H1 (cell line): Measurements from ENCODE around the gene NXPH2. TPM values are rescaled to one million over a fixed set of nuclear protein-coding genes. Genes with fewer than 3 reads are reported as not detected.

Source experiments
- BCL11A ChIP-seq, 2 experiments: IDR thresholded peaks; one replicate each; pipeline ENCODE4 v1.6.1; 2011; ENCODE audit warnings: low read depth in 2 of 2, low read length in 2 of 2, mild to moderate bottlenecking in 2 of 2
- CEBPB ChIP-seq: IDR thresholded peaks from 2 replicates; pipeline ENCODE4 v1.6.1; 2012; ENCODE audit warnings: low read depth, low read length
- CHD2 ChIP-seq: IDR thresholded peaks from 2 replicates; pipeline ENCODE4 v1.6.1; 2012; ENCODE audit warnings: low read length, improper control_type of control experiment
- CHD7 ChIP-seq: fragments of 300-600 bp; sonication (generic); IDR thresholded peaks from 2 replicates; pipeline ENCODE4 v1.7.1; 2012; ENCODE audit warnings: low read length, moderate library complexity, mild to moderate bottlenecking, inconsistent platforms; ENCODE audit not compliant: insufficient replicate concordance
- E2F6 ChIP-seq: IDR thresholded peaks from 2 replicates; pipeline ENCODE4 v1.6.1; 2012; ENCODE audit warnings: inconsistent platforms
- EP300 ChIP-seq, 2 experiments: IDR thresholded peaks; 1 replicate in 1 of 2; 2 replicates in 1 of 2; pipeline ENCODE4 v1.6.1; 2011 to 2012; ENCODE audit warnings: low read depth in 2 of 2, low read length in 2 of 2, mild to moderate bottlenecking in 2 of 2, borderline replicate concordance in 1 of 2, inconsistent platforms in 1 of 2, moderate library complexity in 1 of 2
- EZH2 ChIP-seq: fragments of 200-600 bp; sonication (generic); IDR thresholded peaks from 2 replicates; pipeline ENCODE4 v1.7.1; 2012; ENCODE audit warnings: low read depth, mild to moderate bottlenecking, moderate library complexity, low read length, inconsistent platforms; ENCODE audit not compliant: severe bottlenecking
- KDM4A ChIP-seq: IDR thresholded peaks from one replicate; pipeline ENCODE4 v1.7.1; 2012; ENCODE audit warnings: low read depth, mild to moderate bottlenecking, moderate library complexity, low read length, inconsistent platforms; ENCODE audit not compliant: severe bottlenecking
- MAFK ChIP-seq: IDR thresholded peaks from 2 replicates; pipeline ENCODE4 v1.6.1; 2012; ENCODE audit warnings: low read depth, mild to moderate bottlenecking, improper control_type of control experiment, low read length
- RBBP5 ChIP-seq: IDR thresholded peaks from 2 replicates; pipeline ENCODE4 v1.7.1; 2012; ENCODE audit warnings: low read depth, mild to moderate bottlenecking, inconsistent platforms, low read length, moderate library complexity, borderline replicate concordance
- SP1 ChIP-seq: IDR thresholded peaks from 2 replicates; pipeline ENCODE4 v1.6.1; 2011; ENCODE audit warnings: low read depth, low read length
- polyA plus RNA-seq, 7 experiments: library from polyadenylated mRNA; depleted of rRNA in 3 of 7; stranded (reverse) in 5 of 7; unstranded in 2 of 7; fragments of >200 nt in 5 of 7; fragments of 200-250 nt in 2 of 7; gene quantifications; 1 replicate in 5 of 7; 2 replicates in 1 of 7; 4 replicates in 1 of 7; pipeline versions ENCODE4 v1.2.1 to v1.2.3, GENCODE V29; 2011 to 2013; ENCODE audit warnings: missing spikeins in 2 of 7, mixed read lengths in 2 of 7
- total RNA-seq: library from RNA; stranded (reverse); fragmentation: NEBNext Ultra II Directional; extraction: Animal tissue kit (Norgen Biotek cat#: 25700); gene quantifications from 2 replicates; pipeline ENCODE4 v1.2.1, GENCODE V29; 2021

The NXPH2 gene
- total and polyA plus RNA-seq, 2 of the 8 experiments (the other 6 are each of a cell fraction or from before 2014, with no cell fraction given) = 1.9 to 6.9 TPM

- TF ChIP-seq CHD7 (no peak), BCL11A (IDR thresholded peaks at IDR 0.05; ENCODE audit: low read depth in 2 of 2, low read length in 2 of 2) (no peak), KDM4A (no peak), CHD2 (no peak), E2F6 (no peak), EP300 (IDR thresholded peaks at IDR 0.05; ENCODE audit: borderline replicate concordance in 1 of 2, low read depth in 2 of 2, low read length in 2 of 2) (no peak), EZH2 (no peak), MAFK (no peak), RBBP5 (no peak), SP1 (no peak), CEBPB (no peak)
These were observed 13.1 kb downstream of the NXPH2 start (continued) for GRCh38 chr2:138767101-138767500.
